Gastroesophageal sphincter (tissue), 4 donors: Measurements from ENCODE around the gene STK35. TPM values are rescaled to one million over a fixed set of nuclear protein-coding genes. Genes with fewer than 3 reads are reported as not detected.

ENCODE experiments used
- ATAC-seq: fragments of 150-250 bp; one replicate; pipeline ENCODE4 v1.9.1; 2016; ENCODE audit warnings: mild to moderate bottlenecking, moderate library complexity
- H3K27ac ChIP-seq, 4 donors: fragments of 200-600 bp; sonication (generic) in 3 of 4; 1 replicate in 3 of 4; 2 replicates in 1 of 4; pipeline ENCODE4 v1.5.1; 2016 to 2019
- H3K27me3 ChIP-seq: fragments of 200-600 bp; sonication (generic); one replicate; pipeline ENCODE4 v1.5.1; 2019
- H3K36me3 ChIP-seq, 2 donors: fragments of 200-600 bp; sonication (generic); one replicate each; pipeline ENCODE4 v1.5.1; 2019; ENCODE audit warnings: control low read depth in 1 of 2
- H3K4me1 ChIP-seq, 3 donors: fragments of 200-600 bp; sonication (generic); 1 replicate in 2 of 3; 2 replicates in 1 of 3; pipeline ENCODE4 v1.5.1; 2016 to 2019; ENCODE audit warnings: control low read depth in 2 of 3
- H3K4me3 ChIP-seq, 2 donors: fragments of 200-600 bp; sonication (generic); one replicate each; pipeline ENCODE4 v1.5.1; 2019; ENCODE audit warnings: mild to moderate bottlenecking in 1 of 2, moderate library complexity in 1 of 2
- H3K9me3 ChIP-seq, 3 donors: fragments of 200-600 bp; sonication (generic); one replicate each; pipeline ENCODE4 v1.5.1; 2017 to 2019; ENCODE audit warnings: control low read depth in 2 of 3
- EP300 ChIP-seq: sonication (generic); formaldehyde crosslinking; IDR thresholded peaks from one replicate; pipeline ENCODE4 v1.6.1; 2017; ENCODE audit warnings: antibody characterized with exemption, mild to moderate bottlenecking
- POLR2A ChIP-seq, 2 donors: fragments of 450-650 bp; IDR thresholded peaks; one replicate each; pipeline ENCODE4 v1.6.1; 2017; ENCODE audit warnings: antibody characterized with exemption in 2 of 2, mild to moderate bottlenecking in 2 of 2, moderate library complexity in 1 of 2
- POLR2AphosphoS5 ChIP-seq: sonication (generic); formaldehyde crosslinking; IDR thresholded peaks from one replicate; pipeline ENCODE4 v1.6.1; 2017; ENCODE audit warnings: antibody characterized with exemption
- WGBS, 2 donors: methylation state at CpG; one replicate each; pipeline ENCODE4 v1.1.5; 2018; ENCODE audit warnings: low coverage in 1 of 2; 5-methylcytosine and 5-hydroxymethylcytosine counted together
- total RNA-seq, 4 donors: library from RNA; depleted of rRNA; stranded (reverse); fragments of >200 nt; gene quantifications; one replicate each; pipeline ENCODE4 v1.1.0, GENCODE V29; 2016
- TF ChIP-seq, protein P1 (sequence below), 4 experiments: fragments of 200-600 bp in 2 of 4; fragments of 450-650 bp in 2 of 4; sonication (generic) in 1 of 4; IDR thresholded peaks; one replicate each; pipeline ENCODE4 v1.5.1; 2017 to 2019; ENCODE audit warnings: antibody characterized with exemption in 4 of 4, mild to moderate bottlenecking in 2 of 4, moderate library complexity in 2 of 4

STK35 gene
- total RNA-seq, 4 donors from 2014 or later: 18.3 to 24.6 (median 20.4) TPM

- no peak for ATAC-seq
- Histone ChIP-seq H3K27me3 (no peaks in the 10 kb centered on the region), H3K4me3 (no peak overlapping the region), H3K27ac (no peak overlapping the region), H3K36me3 (no peaks in the 10 kb centered on the region), H3K9me3 (no peaks in the 10 kb centered on the region), H3K4me1 (no peaks in the 10 kb centered on the region)
- 53 to 78% methylated on average over 2 to 3 of the region's 5 CpGs for WGBS, 2 donors
- TF ChIP-seq POLR2AphosphoS5: no peak
- TF ChIP-seq EP300: no peak
- TF ChIP-seq, protein P1, sequence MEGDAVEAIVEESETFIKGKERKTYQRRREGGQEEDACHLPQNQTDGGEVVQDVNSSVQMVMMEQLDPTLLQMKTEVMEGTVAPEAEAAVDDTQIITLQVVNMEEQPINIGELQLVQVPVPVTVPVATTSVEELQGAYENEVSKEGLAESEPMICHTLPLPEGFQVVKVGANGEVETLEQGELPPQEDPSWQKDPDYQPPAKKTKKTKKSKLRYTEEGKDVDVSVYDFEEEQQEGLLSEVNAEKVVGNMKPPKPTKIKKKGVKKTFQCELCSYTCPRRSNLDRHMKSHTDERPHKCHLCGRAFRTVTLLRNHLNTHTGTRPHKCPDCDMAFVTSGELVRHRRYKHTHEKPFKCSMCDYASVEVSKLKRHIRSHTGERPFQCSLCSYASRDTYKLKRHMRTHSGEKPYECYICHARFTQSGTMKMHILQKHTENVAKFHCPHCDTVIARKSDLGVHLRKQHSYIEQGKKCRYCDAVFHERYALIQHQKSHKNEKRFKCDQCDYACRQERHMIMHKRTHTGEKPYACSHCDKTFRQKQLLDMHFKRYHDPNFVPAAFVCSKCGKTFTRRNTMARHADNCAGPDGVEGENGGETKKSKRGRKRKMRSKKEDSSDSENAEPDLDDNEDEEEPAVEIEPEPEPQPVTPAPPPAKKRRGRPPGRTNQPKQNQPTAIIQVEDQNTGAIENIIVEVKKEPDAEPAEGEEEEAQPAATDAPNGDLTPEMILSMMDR (IDR thresholded peaks at IDR 0.05): no peak
- no peak for TF ChIP-seq POLR2A (IDR thresholded peaks at IDR 0.05)
Measured at GRCh38 chr20:2167112-2167511, 65.5 kb downstream of the STK35 start.

DNA sequence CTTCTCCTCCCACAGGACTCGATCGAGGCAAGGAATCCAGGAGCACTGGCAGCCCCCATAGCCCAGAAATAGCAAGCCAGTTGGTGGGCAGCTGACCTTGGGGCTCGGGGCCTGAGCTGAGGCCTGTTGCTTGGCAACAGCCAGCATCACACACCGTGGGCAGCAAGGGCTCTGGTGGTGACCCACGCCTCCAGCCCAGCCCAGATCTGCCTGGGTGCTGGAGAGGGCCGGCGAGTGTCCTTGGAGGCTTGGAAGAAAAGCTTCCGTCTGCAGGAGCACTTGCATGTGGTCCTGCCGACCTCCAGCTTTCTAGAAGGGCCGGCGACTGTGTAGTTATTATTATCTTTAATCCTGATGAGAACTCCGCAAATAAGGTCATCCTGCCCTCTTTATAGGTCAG is 67.3 kb downstream of the STK35 start:
- ATAC-seq: no peak
- Histone ChIP-seq H3K4me1 (peaks cover 0 to 5% (median 0%) of the 10 kb centered on the region in 3 donors), H3K27ac (no peak overlapping the region), H3K27me3 (peaks cover 4% of the 10 kb centered on the region), H3K4me3 (no peak overlapping the region), H3K36me3 (no peaks in the 10 kb centered on the region), H3K9me3 (no peaks in the 10 kb centered on the region)
- TF ChIP-seq POLR2AphosphoS5 (no peak), POLR2A (IDR thresholded peaks at IDR 0.05) (no peak), EP300 (no peak)
- TF ChIP-seq, protein P1 (IDR thresholded peaks at IDR 0.05): no peak
- WGBS, 2 donors: 100% methylated on average over 1 of the region's 12 CpGs; no CpG with 5 or more reads in 1 of the 2 donors

DNA sequence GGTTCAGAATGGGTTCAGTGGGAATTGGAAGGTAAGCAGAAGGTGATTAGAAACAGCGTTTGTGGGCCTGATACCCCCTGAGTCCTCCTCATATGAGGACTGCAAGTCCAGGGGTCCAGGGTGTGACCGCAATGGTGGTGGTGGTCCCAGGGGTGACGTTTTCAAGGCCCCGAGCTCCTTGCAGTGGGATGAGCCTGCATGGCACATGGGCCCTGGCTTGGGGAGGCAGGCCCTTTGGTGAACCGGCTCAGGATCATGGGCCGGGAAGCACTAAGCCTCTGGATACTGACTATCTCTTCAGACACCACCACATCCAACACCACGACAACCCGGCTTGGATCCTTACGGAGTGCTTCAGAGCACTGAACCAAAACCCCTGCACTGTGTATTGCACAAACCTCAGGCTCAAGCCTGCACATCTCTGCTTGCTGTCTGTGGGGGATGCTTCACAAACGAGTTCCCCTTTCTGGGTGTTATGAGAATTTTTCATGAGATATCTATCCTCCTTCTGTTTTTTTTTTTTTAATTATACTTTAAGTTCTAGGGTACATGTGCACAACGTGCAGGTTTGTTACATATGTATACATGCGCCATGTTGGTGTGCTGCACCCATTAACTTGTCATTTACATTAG is 67.9 kb downstream of the STK35 start:
- ATAC-seq: no peak
- Histone ChIP-seq H3K9me3 (no peaks in the 10 kb centered on the region), H3K36me3 (no peaks in the 10 kb centered on the region), H3K27ac (no peak overlapping the region), H3K4me1 (peaks cover 0 to 5% (median 0%) of the 10 kb centered on the region in 3 donors), H3K27me3 (peaks cover 10% of the 10 kb centered on the region), H3K4me3 (no peak overlapping the region)
- TF ChIP-seq POLR2A (IDR thresholded peaks at IDR 0.05): no peak
- TF ChIP-seq, protein P1 (IDR thresholded peaks at IDR 0.05): no peak
- no peak for TF ChIP-seq EP300
- TF ChIP-seq POLR2AphosphoS5: no peak
- 79 to 87% methylated on average over 8 to 10 of the region's 12 CpGs for WGBS, 2 donors

DNA sequence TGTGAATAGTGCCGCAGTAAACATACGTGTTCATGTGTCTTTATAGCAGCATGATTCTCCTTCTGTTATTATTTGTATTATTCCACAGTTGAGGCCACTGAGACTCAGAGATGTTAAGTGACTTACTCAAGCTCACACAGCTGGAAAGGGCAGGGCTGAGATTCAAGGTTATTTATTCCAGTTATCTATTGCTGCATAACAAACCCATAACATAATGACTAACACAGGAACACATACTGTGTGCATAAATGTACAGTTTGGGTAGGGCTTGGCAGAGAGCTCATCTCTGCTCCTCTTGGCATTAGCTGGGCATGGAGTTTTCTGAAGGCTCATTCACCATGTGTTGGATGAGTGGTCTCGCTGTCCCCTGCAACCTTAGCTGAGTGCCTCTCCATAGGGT is 68.8 kb downstream of the STK35 start:
- no peak for ATAC-seq
- no peaks in the 10 kb centered on the region for H3K36me3 ChIP-seq

More for the DNA sequence above, 68.8 kb downstream of the STK35 start:
- Histone ChIP-seq H3K9me3 (no peaks in the 10 kb centered on the region), H3K4me1 (peaks cover 0 to 5% (median 0%) of the 10 kb centered on the region in 3 donors), H3K27ac (no peak overlapping the region), H3K4me3 (no peak overlapping the region), H3K27me3 (peaks cover 10% of the 10 kb centered on the region)
- 88 to 100% methylated on average over 3 of the region's 3 CpGs for WGBS, 2 donors
- no peak for TF ChIP-seq POLR2AphosphoS5
- TF ChIP-seq POLR2A (IDR thresholded peaks at IDR 0.05): no peak
- TF ChIP-seq, protein P1 (IDR thresholded peaks at IDR 0.05): no peak
- no peak for TF ChIP-seq EP300
